Amniotic epithelial cell (primary cell): ENCODE results near the gene SLC25A5.
"Not testable (repeated sequence)": the region's sequence is repeated elsewhere in the genome, so short reads cannot be mapped to it uniquely, and the experiment has no call there.

Experiments used
- DNase-seq: peaks from one replicate; pipeline ENCODE4 v3.0.0-alpha.2; 2010; ENCODE audit warnings: low read depth

Gene SLC25A5

GRCh38 chrX:119467842-119468550, at the start of gene SLC25A5:
SLC25A5 (plus strand) TSS chrX:119468444; CDS start chrX:119468516, 72 bp downstream.
- DNase-seq, result peak; percentile 66

- DNase-seq, result no peak
Measured at GRCh38 chrX:119419146-119419545, 49.1 kb upstream of the SLC25A5 start.

- no peak for DNase-seq
Measured at GRCh38 chrX:119419898-119420297, 48.3 kb upstream of the SLC25A5 start.

GRCh38 chrX:119421016-119421705, 47.1 kb upstream of the SLC25A5 start:
- no peak for DNase-seq

- no peak for DNase-seq
Measured at GRCh38 chrX:119423631-119424030, 44.6 kb upstream of the SLC25A5 start.

GRCh38 chrX:119424999-119425398, 43.2 kb upstream of the SLC25A5 start:
- no peak for DNase-seq

GRCh38 chrX:119427024-119427794, 41.0 kb upstream of the SLC25A5 start:
- DNase-seq, result peak; percentile 36

- DNase-seq, result no peak
Measured at GRCh38 chrX:119427795-119428185, 40.5 kb upstream of the SLC25A5 start.

GRCh38 chrX:119429471-119429870, 38.8 kb upstream of the SLC25A5 start:
- peak; percentile 17 for DNase-seq

- not testable (repeated sequence) for DNase-seq
Measured at GRCh38 chrX:119441295-119441694, 26.9 kb upstream of the SLC25A5 start.

- no peak for DNase-seq
Measured at GRCh38 chrX:119442286-119442685, 26.0 kb upstream of the SLC25A5 start.

GRCh38 chrX:119453202-119453601, 15.0 kb upstream of the SLC25A5 start:
- DNase-seq, result no peak

- peak; percentile 79 for DNase-seq
Measured at GRCh38 chrX:119455264-119455663, 13.0 kb upstream of the SLC25A5 start.

GRCh38 chrX:119459181-119459580, 9.1 kb upstream of the SLC25A5 start:
- DNase-seq, result no peak

GRCh38 chrX:119465555-119465954, 2.7 kb upstream of the SLC25A5 start:
- DNase-seq, result no peak

- DNase-seq, result no peak
Measured at GRCh38 chrX:119466970-119467369, 1.3 kb upstream of the SLC25A5 start.

GRCh38 chrX:119467433-119467832, 811 bp upstream of the SLC25A5 start:
- DNase-seq, result no peak

- DNase-seq, result peak; percentile 68
Measured at GRCh38 chrX:119468551-119469312, 488 bp downstream of the SLC25A5 start.

GRCh38 chrX:119469313-119469635, 1.0 kb downstream of the SLC25A5 start:
- no peak for DNase-seq

- no peak for DNase-seq
Measured at GRCh38 chrX:119474615-119475388, 6.6 kb downstream of the SLC25A5 start.

- DNase-seq, result peak; percentile 7
Measured at GRCh38 chrX:119475389-119476101, 7.3 kb downstream of the SLC25A5 start.
